Measurements from ENCODE around the gene PIEZO2. TPM values are rescaled to one million over a fixed set of nuclear protein-coding genes. Genes with fewer than 3 reads are reported as not detected.
A peak's percentile ranks its signal among the peaks of the same experiment; 100 is the strongest.

PIEZO2 gene
- total RNA-seq, 4 donors from 2014 or later, result 0.68 to 2.2 (median 1.1) TPM

DNA sequence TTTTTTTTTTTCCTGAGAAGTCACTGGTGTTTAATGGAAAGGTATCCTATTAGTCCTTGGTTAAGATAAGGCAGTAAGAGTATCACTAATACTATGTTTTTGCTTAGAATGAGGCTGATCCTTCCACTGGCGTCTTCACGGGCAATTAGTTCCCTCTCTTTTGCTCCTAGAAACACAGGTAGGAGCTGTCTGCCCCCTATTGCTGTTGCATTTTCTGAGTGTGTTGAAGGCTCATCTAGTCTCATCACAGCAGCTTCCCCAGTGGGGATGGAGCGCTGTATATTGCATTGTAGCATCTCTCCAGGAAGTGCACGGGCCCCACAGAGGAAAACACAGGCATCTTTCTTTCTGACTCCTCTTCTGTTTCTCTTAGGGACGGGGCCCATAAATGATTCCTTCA lies 478.5 kb downstream of the PIEZO2 start:
- Histone ChIP-seq H3K4me3 (no peak overlapping the region), H3K9me3 (no peaks in the 10 kb centered on the region), H3K36me3 (no peaks in the 10 kb centered on the region), H3K27ac (no peak overlapping the region), H3K27me3 (no peaks in the 10 kb centered on the region), H3K4me1 (no peaks in the 10 kb centered on the region)
- 93% methylated on average over 5 of the region's 5 CpGs for whole genome bisulfite sequencing
- TF ChIP-seq POLR2A (IDR thresholded peaks at IDR 0.05) (no peak), EP300 (IDR thresholded peaks at IDR 0.05) (no peak)
- TF ChIP-seq, protein P1, sequence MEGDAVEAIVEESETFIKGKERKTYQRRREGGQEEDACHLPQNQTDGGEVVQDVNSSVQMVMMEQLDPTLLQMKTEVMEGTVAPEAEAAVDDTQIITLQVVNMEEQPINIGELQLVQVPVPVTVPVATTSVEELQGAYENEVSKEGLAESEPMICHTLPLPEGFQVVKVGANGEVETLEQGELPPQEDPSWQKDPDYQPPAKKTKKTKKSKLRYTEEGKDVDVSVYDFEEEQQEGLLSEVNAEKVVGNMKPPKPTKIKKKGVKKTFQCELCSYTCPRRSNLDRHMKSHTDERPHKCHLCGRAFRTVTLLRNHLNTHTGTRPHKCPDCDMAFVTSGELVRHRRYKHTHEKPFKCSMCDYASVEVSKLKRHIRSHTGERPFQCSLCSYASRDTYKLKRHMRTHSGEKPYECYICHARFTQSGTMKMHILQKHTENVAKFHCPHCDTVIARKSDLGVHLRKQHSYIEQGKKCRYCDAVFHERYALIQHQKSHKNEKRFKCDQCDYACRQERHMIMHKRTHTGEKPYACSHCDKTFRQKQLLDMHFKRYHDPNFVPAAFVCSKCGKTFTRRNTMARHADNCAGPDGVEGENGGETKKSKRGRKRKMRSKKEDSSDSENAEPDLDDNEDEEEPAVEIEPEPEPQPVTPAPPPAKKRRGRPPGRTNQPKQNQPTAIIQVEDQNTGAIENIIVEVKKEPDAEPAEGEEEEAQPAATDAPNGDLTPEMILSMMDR (IDR thresholded peaks at IDR 0.05), result no peak
- no peak for DNase-seq (ENCODE audit: low spot score in 2 of 2)

DNA sequence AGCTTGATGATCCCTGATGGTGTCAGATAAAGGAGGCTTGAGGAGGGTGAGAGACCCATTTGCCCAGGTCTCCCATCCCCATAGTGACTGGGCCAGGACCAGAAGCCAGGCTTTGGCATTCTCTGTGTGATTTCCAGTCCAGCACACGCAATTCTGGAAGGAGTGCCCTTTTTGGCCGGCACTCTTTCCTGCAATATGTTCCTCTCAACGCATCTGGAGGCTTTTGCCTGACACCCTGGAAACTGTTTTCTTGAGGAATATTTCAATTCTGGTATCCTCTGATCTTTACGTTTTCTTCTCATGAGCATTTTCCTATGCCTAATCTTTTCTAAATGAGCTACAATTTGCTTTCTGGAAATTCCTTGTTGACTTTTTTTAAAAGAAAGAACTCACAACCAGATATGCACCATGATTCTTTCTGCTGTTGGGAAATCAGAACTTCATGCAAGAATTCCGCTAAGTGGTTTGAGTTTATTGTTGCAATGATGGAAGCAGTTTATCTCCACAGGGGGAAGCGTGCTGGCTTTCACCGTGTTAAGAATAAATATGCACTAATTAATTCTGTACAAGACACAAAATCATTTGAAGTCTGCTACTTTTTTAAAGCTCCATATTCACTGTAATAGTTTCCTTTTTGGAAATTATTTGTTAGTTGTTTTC lies 479.8 kb downstream of the PIEZO2 start:
- TF ChIP-seq POLR2AphosphoS5 (IDR thresholded peaks at IDR 0.05) (no peak), EP300 (IDR thresholded peaks at IDR 0.05) (no peak), POLR2A (IDR thresholded peaks at IDR 0.05) (no peak)
- TF ChIP-seq, protein P1 (IDR thresholded peaks at IDR 0.05), result no peak
- Histone ChIP-seq H3K36me3 (no peaks in the 10 kb centered on the region), H3K27me3 (no peaks in the 10 kb centered on the region), H3K27ac (no peak overlapping the region), H3K9me3 (no peaks in the 10 kb centered on the region), H3K4me3 (no peak overlapping the region), H3K4me1 (no peaks in the 10 kb centered on the region)
- WGBS, result 66% methylated on average over 7 of the region's 7 CpGs
- DNase-seq (ENCODE audit: low spot score in 2 of 2), result no peak

DNA sequence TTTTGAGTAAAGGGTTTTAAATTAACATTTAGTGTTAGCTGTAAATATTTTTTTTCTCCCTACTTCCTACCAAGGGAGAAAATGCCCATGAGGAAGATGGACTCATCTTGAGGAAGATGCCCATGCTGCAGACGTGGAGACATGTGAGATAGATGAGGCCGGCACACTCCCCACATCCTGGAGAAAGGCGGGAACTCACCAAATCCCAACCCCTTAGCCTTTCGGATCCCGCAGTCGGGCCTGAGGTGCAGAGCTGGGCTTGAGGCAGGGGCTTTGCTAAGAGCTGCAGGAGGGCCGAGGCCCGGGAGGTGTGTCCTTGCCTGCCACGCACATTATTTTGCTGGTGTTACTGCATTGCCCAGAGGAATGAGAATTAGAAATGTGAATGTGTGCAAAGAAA lies 485.6 kb downstream of the PIEZO2 start:
- Histone ChIP-seq H3K27ac (no peak overlapping the region), H3K4me1 (peaks cover 8% of the 10 kb centered on the region), H3K36me3 (no peaks in the 10 kb centered on the region), H3K9me3 (no peaks in the 10 kb centered on the region), H3K4me3 (no peak overlapping the region), H3K27me3 (no peaks in the 10 kb centered on the region)
- TF ChIP-seq POLR2AphosphoS5 (IDR thresholded peaks at IDR 0.05), result no peak
- no peak for TF ChIP-seq EP300 (IDR thresholded peaks at IDR 0.05)
- TF ChIP-seq, protein P1 (IDR thresholded peaks at IDR 0.05), result no peak
- TF ChIP-seq POLR2A (IDR thresholded peaks at IDR 0.05), result no peak
- 81% methylated on average over 9 of the region's 9 CpGs for WGBS
- no peak for DNase-seq (ENCODE audit: low spot score in 2 of 2)

DNA sequence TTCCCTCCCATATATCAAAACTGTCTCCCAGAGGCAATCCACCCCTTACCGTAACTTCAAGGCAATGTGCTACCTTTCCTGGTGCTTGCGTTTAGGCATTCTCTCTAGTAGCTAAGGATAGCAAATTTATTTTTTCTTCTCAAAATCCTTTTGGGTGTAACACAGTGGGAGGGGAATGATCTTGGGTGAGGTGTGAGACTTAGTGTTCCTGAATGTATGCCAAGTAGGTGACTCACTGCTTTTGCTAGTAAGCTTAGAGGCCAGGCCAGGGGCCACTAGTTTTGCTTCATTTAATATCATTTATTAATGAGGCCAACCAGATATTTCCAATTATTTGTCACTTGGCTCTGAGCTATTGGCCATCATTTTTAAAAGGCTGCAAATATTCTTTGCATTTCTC lies 488.1 kb downstream of the PIEZO2 start:
- 46% methylated on average over 2 of the region's 2 CpGs for WGBS
- H3K4me3 ChIP-seq, result no peak overlapping the region
- H3K9me3 ChIP-seq, result no peaks in the 10 kb centered on the region
- TF ChIP-seq POLR2A (IDR thresholded peaks at IDR 0.05) (no peak), EP300 (IDR thresholded peaks at IDR 0.05) (no peak), POLR2AphosphoS5 (IDR thresholded peaks at IDR 0.05) (no peak)
- TF ChIP-seq, protein P1 (IDR thresholded peaks at IDR 0.05), result no peak
- no peaks in the 10 kb centered on the region for H3K27me3 ChIP-seq
- H3K27ac ChIP-seq, result no peak overlapping the region
- H3K4me1 ChIP-seq, result peaks cover 8% of the 10 kb centered on the region
- no peaks in the 10 kb centered on the region for H3K36me3 ChIP-seq
- no peak for DNase-seq (ENCODE audit: low spot score in 2 of 2)

DNA sequence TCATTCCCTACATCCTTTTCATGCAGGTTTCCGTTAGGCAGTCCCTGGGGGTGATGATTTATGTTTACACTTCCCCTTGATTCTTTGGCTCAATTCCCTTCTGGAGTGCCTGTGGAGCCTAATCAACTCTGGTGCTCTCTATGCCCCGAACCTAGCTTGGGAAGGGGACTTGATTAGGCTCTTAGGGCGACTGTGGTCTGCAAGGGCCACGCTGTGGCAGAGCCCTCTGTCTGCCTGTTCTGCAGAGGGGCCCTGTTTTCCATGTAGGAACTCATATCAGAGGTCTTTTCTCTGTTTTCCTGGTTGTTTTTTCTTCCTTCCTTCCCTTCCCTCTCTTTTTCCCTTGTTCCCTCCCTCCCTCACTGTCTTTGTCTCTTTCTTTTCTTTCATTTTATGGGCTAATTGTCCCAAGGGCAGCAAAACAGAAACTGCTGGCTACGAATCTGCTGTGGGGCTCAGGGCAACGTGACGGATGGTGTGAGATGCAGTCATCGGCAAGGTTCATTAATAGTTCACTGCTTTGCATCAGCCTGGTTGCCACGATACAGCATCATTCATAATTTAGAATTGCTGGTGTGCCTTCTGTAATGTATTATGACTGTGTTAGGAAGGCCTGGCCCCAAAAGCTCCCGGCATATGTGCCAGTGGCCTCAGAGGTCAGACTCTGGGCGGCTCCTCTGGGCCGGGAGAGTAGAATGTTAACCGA lies 489.0 kb downstream of the PIEZO2 start:
- Histone ChIP-seq H3K36me3 (no peaks in the 10 kb centered on the region), H3K27me3 (no peaks in the 10 kb centered on the region), H3K4me3 (no peak overlapping the region), H3K27ac (peak overlapping the region; percentile 55), H3K9me3 (no peaks in the 10 kb centered on the region), H3K4me1 (peaks cover 8% of the 10 kb centered on the region)
- TF ChIP-seq, protein P1 (IDR thresholded peaks at IDR 0.05), result no peak
- TF ChIP-seq POLR2AphosphoS5 (IDR thresholded peaks at IDR 0.05), result peak in 1 of 3 donors; percentile 21
- no peak for DNase-seq (ENCODE audit: low spot score in 2 of 2)
- 53% methylated on average over 13 of the region's 13 CpGs for whole genome bisulfite sequencing
